HEK293 (cell line): ENCODE data around the gene DENND1C.

Experiments used
- CTCF ChIA-PET: fragments of 350-600 bp; formaldehyde crosslinking; extraction: SDS; loops from one replicate; lab custom pipeline; 2021; ENCODE audit warnings: antibody characterized with exemption; lab: Yijun Ruan, JAX
- POLR2A ChIA-PET: fragments of 300-600 bp; formaldehyde crosslinking; extraction: SDS; loops from one replicate; lab custom pipeline; 2020; ENCODE audit warnings: antibody characterized with exemption, inconsistent platforms; lab: Yijun Ruan, JAX
- H3K27ac ChIP-seq: fragments of 200-500 bp; sonication (Bioruptor generic); 2 replicates; pipeline ENCODE4 v1.5.1; 2014; ENCODE audit warnings: low read depth, low read length, control low read depth, inconsistent platforms; ENCODE audit errors: extremely low read depth
- H3K36me3 ChIP-seq, 2 experiments: fragments of 200-500 bp in 1 of 2; sonication (Bioruptor generic) in 1 of 2; 1 replicate in 1 of 2; 2 replicates in 1 of 2; pipeline ENCODE4 v1.5.1; 2014 to 2017; ENCODE audit warnings: inconsistent platforms in 2 of 2, low read length in 2 of 2; ENCODE audit not compliant: control insufficient read depth in 2 of 2, insufficient read depth in 1 of 2
- H3K4me1 ChIP-seq: fragments of 200-500 bp; sonication (Bioruptor generic); 2 replicates; pipeline ENCODE4 v1.5.1; 2014; ENCODE audit warnings: mild to moderate bottlenecking, low read length, inconsistent platforms; ENCODE audit not compliant: control insufficient read depth, insufficient read depth
- H3K4me3 ChIP-seq: 2 replicates; pipeline ENCODE4 v1.5.1; 2011; ENCODE audit warnings: low read depth, mild to moderate bottlenecking, control low read depth, low read length, moderate library complexity
- H3K9me3 ChIP-seq: fragments of 200-500 bp; sonication (Bioruptor generic); 2 replicates; pipeline ENCODE4 v1.5.1; 2014; ENCODE audit warnings: low read depth, low read length, inconsistent platforms; ENCODE audit not compliant: control insufficient read depth, insufficient read depth
- KLF1 ChIP-seq: fragments of 450-650 bp; formaldehyde crosslinking; IDR thresholded peaks from 2 replicates; pipeline ENCODE4 v1.5.1; 2016; ENCODE audit warnings: missing biosample characterization, missing genetic modification characterization
- KLF16 ChIP-seq: fragments of 450-650 bp; formaldehyde crosslinking; IDR thresholded peaks from 2 replicates; pipeline ENCODE4 v1.5.1; 2017; ENCODE audit warnings: missing biosample characterization, missing genetic modification characterization
- PRDM10 ChIP-seq: fragments of 450-650 bp; formaldehyde crosslinking; IDR thresholded peaks from 2 replicates; pipeline ENCODE4 v1.5.1; 2016; ENCODE audit warnings: missing biosample characterization, missing genetic modification characterization
- TSHZ1 ChIP-seq: fragments of 450-650 bp; formaldehyde crosslinking; IDR thresholded peaks from 2 replicates; pipeline ENCODE4 v1.5.1; 2016; ENCODE audit warnings: missing biosample characterization, missing genetic modification characterization, borderline replicate concordance
- ZBTB1 ChIP-seq: fragments of 450-650 bp; formaldehyde crosslinking; IDR thresholded peaks from 2 replicates; pipeline ENCODE4 v1.5.1; 2016; ENCODE audit warnings: missing biosample characterization, missing genetic modification characterization
- ZBTB17 ChIP-seq: fragments of 450-650 bp; formaldehyde crosslinking; IDR thresholded peaks from 2 replicates; pipeline ENCODE4 v1.5.1; 2016; ENCODE audit warnings: missing biosample characterization, missing genetic modification characterization
- ZBTB26 ChIP-seq: fragments of 450-650 bp; formaldehyde crosslinking; optimal IDR thresholded peaks from 2 replicates; pipeline ENCODE3; 2016; ENCODE audit warnings: missing biosample characterization, mild to moderate bottlenecking, missing genetic modification characterization
- ZBTB48 ChIP-seq: fragments of 450-650 bp; formaldehyde crosslinking; IDR thresholded peaks from 2 replicates; pipeline ENCODE4 v1.5.1; 2016; ENCODE audit warnings: missing biosample characterization, missing genetic modification characterization
- ZFHX2 ChIP-seq: fragments of 450-650 bp; formaldehyde crosslinking; conservative IDR thresholded peaks from 2 replicates; pipeline ENCODE4 v1.5.1; 2016; ENCODE audit warnings: missing biosample characterization, missing genetic modification characterization
- ZNF133 ChIP-seq: fragments of 450-650 bp; formaldehyde crosslinking; IDR thresholded peaks from 2 replicates; pipeline ENCODE4 v1.5.1; 2016; ENCODE audit warnings: missing biosample characterization, missing genetic modification characterization
- ZNF223 ChIP-seq: fragments of 450-650 bp; formaldehyde crosslinking; IDR thresholded peaks from 2 replicates; pipeline ENCODE4 v1.5.1; 2016; ENCODE audit warnings: missing biosample characterization, missing genetic modification characterization
- ZNF239 ChIP-seq: fragments of 450-650 bp; formaldehyde crosslinking; IDR thresholded peaks from 2 replicates; pipeline ENCODE4 v1.5.1; 2016; ENCODE audit warnings: missing biosample characterization, missing genetic modification characterization
- ZNF280D ChIP-seq: fragments of 450-650 bp; formaldehyde crosslinking; IDR thresholded peaks from 2 replicates; pipeline ENCODE4 v1.5.1; 2016; ENCODE audit warnings: missing biosample characterization, missing genetic modification characterization
- ZNF335 ChIP-seq: fragments of 450-650 bp; formaldehyde crosslinking; conservative IDR thresholded peaks from 2 replicates; pipeline ENCODE4 v1.5.1; 2016; ENCODE audit warnings: missing biosample characterization, missing genetic modification characterization
- ZNF571 ChIP-seq: fragments of 450-650 bp; formaldehyde crosslinking; IDR thresholded peaks from 2 replicates; pipeline ENCODE4 v1.5.0; 2017; ENCODE audit warnings: missing biosample characterization, missing genetic modification characterization
- ZNF600 ChIP-seq: fragments of 450-650 bp; formaldehyde crosslinking; IDR thresholded peaks from 2 replicates; pipeline ENCODE4 v1.5.1; 2016; ENCODE audit warnings: missing biosample characterization, missing genetic modification characterization
- ZNF610 ChIP-seq: fragments of 450-650 bp; formaldehyde crosslinking; IDR thresholded peaks from 2 replicates; pipeline ENCODE4 v1.5.1; 2016; ENCODE audit warnings: missing biosample characterization, missing genetic modification characterization, borderline replicate concordance
- ZNF785 ChIP-seq: fragments of 450-650 bp; formaldehyde crosslinking; IDR thresholded peaks from 2 replicates; pipeline ENCODE4 v1.5.1; 2016; ENCODE audit warnings: missing biosample characterization, missing genetic modification characterization
- ZSCAN5A ChIP-seq: fragments of 450-650 bp; formaldehyde crosslinking; IDR thresholded peaks from 2 replicates; pipeline ENCODE4 v1.5.1; 2016; ENCODE audit warnings: missing biosample characterization, missing genetic modification characterization

DENND1C gene

GRCh38 chr19:6423499-6424194 lies 57.9 kb downstream of the DENND1C start (continued):
- TF ChIP-seq KLF1 (tag by site-specific recombination) (0 out of 2 replicates have a peak, but pooled peaks have one; percentile 23), ZNF335 (tag by site-specific recombination) (no peak; the same call in 1 of the 2 replicates), ZBTB17 (no peak), ZNF600 (tag by site-specific recombination) (0 out of 2 replicates have a peak, but pooled peaks have one; percentile 20), TSHZ1 (tag by site-specific recombination) (no peak), ZFHX2 (tag by site-specific recombination) (peak; percentile 39; the same call in 1 of the 2 replicates), KLF16 (tag by site-specific recombination) (0 out of 2 replicates have a peak, but pooled peaks have one; percentile 11), ZBTB1 (tag by site-specific recombination) (no peak), ZNF133 (tag by site-specific recombination) (no peak), ZBTB26 (peak; percentile 21), PRDM10 (tag by site-specific recombination) (peak; percentile 77), ZBTB48 (tag by site-specific recombination) (peak; percentile 10; the same call in 1 of the 2 replicates)

- Histone ChIP-seq H3K4me3 (no peak overlapping the region), H3K36me3 (peaks cover 15 to 71% of the 10 kb centered on the region in 2 experiments), H3K4me1 (peaks cover 7% of the 10 kb centered on the region), H3K9me3 (no peaks in the 10 kb centered on the region), H3K27ac (no peak overlapping the region)
- POLR2A ChIA-PET: interaction anchor here (1.4 kb wide), 2 partner anchors 38 to 49 kb away, joined by 3 read pairs; partner anchors contain the start of genes ALKBH7 and SLC25A23
- CTCF ChIA-PET: no interaction called here
- TF ChIP-seq ZNF785 (tag by site-specific recombination) (no peak), ZNF223 (no peak), ZNF610 (tag by site-specific recombination) (no peak), ZNF571 (tag by site-specific recombination) (no peak), ZSCAN5A (tag by site-specific recombination) (no peak), ZNF280D (no peak), ZNF239 (tag by site-specific recombination) (no peak)
Measured at GRCh38 chr19:6421075-6422014, 60.2 kb downstream of the DENND1C start.
